Stimulated activated CD8-positive, alpha-beta memory T cell treated with anti-CD3 and anti-CD28 coated beads, Interleukin-4, amount 100 ng/mL, for 1 hour (primary cell): ENCODE results near the gene B3GALT5.

ENCODE experiments used
- DNase-seq, 2 donors: peaks; one replicate each; pipeline ENCODE4 v3.0.0-alpha.2; 2020; ENCODE audit warnings: low read depth in 2 of 2, low spot score in 1 of 2

The B3GALT5 gene

GRCh38 chr21:39645331-39645730 is 32.6 kb downstream of the B3GALT5 start:
- DNase-seq, result no peak

GRCh38 chr21:39647476-39647875 is 34.7 kb downstream of the B3GALT5 start:
- no peak for DNase-seq

- DNase-seq, result no peak
Measured at GRCh38 chr21:39648879-39649278, 36.1 kb downstream of the B3GALT5 start.

- no peak for DNase-seq
Measured at GRCh38 chr21:39649526-39649925, 36.8 kb downstream of the B3GALT5 start.

- no peak for DNase-seq
Measured at GRCh38 chr21:39650306-39650705, 37.6 kb downstream of the B3GALT5 start.

GRCh38 chr21:39650801-39651200 is 38.1 kb downstream of the B3GALT5 start:
- no peak for DNase-seq

- DNase-seq, result no peak
Measured at GRCh38 chr21:39651206-39651605, 38.5 kb downstream of the B3GALT5 start.

- DNase-seq, result no peak
Measured at GRCh38 chr21:39654951-39655350, 42.2 kb downstream of the B3GALT5 start.

- DNase-seq, result no peak
Measured at GRCh38 chr21:39655589-39655988, 42.8 kb downstream of the B3GALT5 start.

- no peak for DNase-seq
Measured at GRCh38 chr21:39656209-39656608, 43.5 kb downstream of the B3GALT5 start.

- no peak for DNase-seq
Measured at GRCh38 chr21:39657091-39657689, 44.5 kb downstream of the B3GALT5 start.

- no peak for DNase-seq
Measured at GRCh38 chr21:39658066-39658465, 45.3 kb downstream of the B3GALT5 start.

GRCh38 chr21:39659070-39659815 is 46.5 kb downstream of the B3GALT5 start:
- DNase-seq, result no peak

- DNase-seq, result no peak
Measured at GRCh38 chr21:39660191-39660980, 47.6 kb downstream of the B3GALT5 start.

- no peak for DNase-seq
Measured at GRCh38 chr21:39661121-39661520, 48.4 kb downstream of the B3GALT5 start.

- no peak for DNase-seq
Measured at GRCh38 chr21:39661740-39662139, 49.0 kb downstream of the B3GALT5 start.

GRCh38 chr21:39662411-39662953 is 49.7 kb downstream of the B3GALT5 start:
- no peak for DNase-seq

GRCh38 chr21:39663066-39663465 is 50.3 kb downstream of the B3GALT5 start:
- DNase-seq, result no peak

- no peak for DNase-seq
Measured at GRCh38 chr21:39663742-39664492, 51.2 kb downstream of the B3GALT5 start.

GRCh38 chr21:39664586-39664985 is 51.8 kb downstream of the B3GALT5 start:
- no peak for DNase-seq

- DNase-seq, result no peak
Measured at GRCh38 chr21:39666026-39666425, 53.3 kb downstream of the B3GALT5 start.
